ENCODE data around the gene ZNF205. TPM values are rescaled to one million over a fixed set of nuclear protein-coding genes. Genes with fewer than 3 reads are reported as not detected.

Gene ZNF205
- total and polyA plus RNA-seq, 5 experiments from 2014 or later = not detected

GRCh38 chr16:3085868-3086595, 26.4 kb upstream of the ZNF205 start:
- no peak for ATAC-seq

DNA sequence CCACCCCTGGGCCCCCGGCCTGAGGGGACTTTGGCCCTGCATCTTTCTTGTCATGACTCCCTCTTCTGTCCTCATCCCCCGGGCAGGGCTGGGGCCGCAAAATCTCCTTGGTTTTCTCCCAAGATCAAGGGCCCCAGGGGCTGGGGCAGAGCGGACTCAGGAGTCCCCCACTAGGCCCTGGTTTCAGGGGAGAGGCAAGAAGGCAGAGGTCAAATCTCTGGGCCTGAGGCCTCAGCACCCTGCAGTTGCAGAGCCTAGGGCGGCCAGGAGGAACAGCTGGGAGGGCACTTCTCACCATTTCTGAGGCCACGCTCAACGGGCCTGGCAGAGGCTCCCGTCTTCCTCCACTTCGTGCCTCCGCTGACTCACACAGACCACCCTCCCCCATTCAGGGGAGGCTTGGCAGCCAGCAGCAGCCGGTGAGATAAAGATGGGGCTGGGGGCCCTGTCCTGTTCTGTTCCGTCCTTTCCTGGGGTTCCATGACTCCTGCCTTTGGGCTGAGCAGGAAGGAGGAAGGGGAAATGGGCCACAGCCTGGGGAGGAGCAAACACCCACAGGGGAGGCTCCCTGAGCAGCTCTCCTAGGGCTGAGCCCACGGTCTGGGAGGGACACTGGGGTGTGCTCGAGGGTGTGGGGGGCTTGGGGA, 25.7 kb upstream of the ZNF205 start:
- POLR2A ChIA-PET = interaction anchor here (0.9 to 7.5 kb wide), 8 partner anchors 9 to 72 kb away, joined by 3 to 92 read pairs (median 6); partner anchors contain the start of genes IL32 and ZSCAN10
- H3K27ac Mint-ChIP-seq = peak overlapping the region in 1 of 10 donors; percentile 62
- H3K4me3 Mint-ChIP-seq = peak overlapping the region in 5 of 10 donors; percentile 5 to 69 (median 48)

More at GRCh38 chr16:3085868-3086595, 26.4 kb upstream of the ZNF205 start:
- peaks cover 14 to 51% (median 40%) of the 10 kb centered on the region in 4 donors for H3K4me1 Mint-ChIP-seq
- H3K27me3 Mint-ChIP-seq = no peaks in the 10 kb centered on the region
- peak overlapping the region in 3 of 10 donors; percentile 28 to 48 (median 37) for H3K4me3 Mint-ChIP-seq
- H3K27ac Mint-ChIP-seq = peak overlapping the region in 4 of 10 donors; percentile 16 to 85 (median 28)
- POLR2A ChIA-PET = interaction anchor here (1.0 to 1.5 kb wide), 2 partner anchors 9 to 21 kb away, joined by 3 to 6 read pairs; partner anchors contain the start of gene IL32
- DNase-seq = no peak
- no peaks in the 10 kb centered on the region for H3K9me3 Mint-ChIP-seq
- H3K36me3 Mint-ChIP-seq = peaks cover 0 to under 1% (median 0%) of the 10 kb centered on the region in 3 donors

GRCh38 chr16:3087243-3088235, 24.8 kb upstream of the ZNF205 start:
- POLR2A ChIA-PET = interaction anchor here (0.8 to 7.5 kb wide), 9 partner anchors 8 to 71 kb away, joined by 3 to 92 read pairs (median 5); partner anchors contain the start of genes IL32 and ZSCAN10
- no peaks in the 10 kb centered on the region for H3K9me3 Mint-ChIP-seq

More for the DNA sequence above, 25.7 kb upstream of the ZNF205 start:
- Mint-ChIP-seq H3K36me3 (no peaks in the 10 kb centered on the region), H3K27me3 (no peaks in the 10 kb centered on the region), H3K4me1 (peaks cover 17 to 54% (median 40%) of the 10 kb centered on the region in 4 donors), H3K9me3 (no peaks in the 10 kb centered on the region)
- DNase-seq (no peak), ATAC-seq (no peak)

DNA sequence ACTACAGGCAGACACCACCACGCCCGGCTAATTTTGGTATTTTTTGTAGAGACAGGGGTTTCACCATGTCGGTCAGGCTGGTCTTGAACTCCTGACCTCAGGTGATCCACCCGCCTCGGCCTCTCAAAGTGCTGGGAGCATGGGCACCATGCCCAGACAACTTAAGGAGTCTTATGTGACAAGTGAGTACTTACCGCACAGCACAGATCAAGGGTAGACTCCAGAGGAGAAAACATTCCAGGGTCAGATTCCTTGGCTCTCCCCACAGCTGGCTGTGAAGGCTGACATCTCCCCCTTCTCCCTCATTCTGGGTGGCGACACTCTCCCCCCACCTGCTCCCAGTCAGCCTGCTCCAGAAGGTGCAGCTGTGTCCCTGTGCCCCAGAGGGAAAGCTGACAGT, 23.9 kb upstream of the ZNF205 start:
- POLR2A ChIA-PET = interaction anchor here (1.0 to 7.5 kb wide), 5 partner anchors 9 to 29 kb away, joined by 3 to 92 read pairs (median 12); partner anchors contain the start of genes IL32 and ZSCAN10
- Mint-ChIP-seq H3K9me3 (no peaks in the 10 kb centered on the region), H3K36me3 (no peaks in the 10 kb centered on the region), H3K4me1 (peaks cover 17 to 56% (median 38%) of the 10 kb centered on the region in 4 donors), H3K4me3 (peak overlapping the region in 2 of 10 donors; percentile 22 to 51), H3K27ac (peak overlapping the region in 6 of 10 donors; percentile 35 to 81 (median 59)), H3K27me3 (no peaks in the 10 kb centered on the region)
- ATAC-seq (no peak), DNase-seq (no peak)

More at GRCh38 chr16:3087243-3088235, 24.8 kb upstream of the ZNF205 start:
- Mint-ChIP-seq H3K36me3 (no peaks in the 10 kb centered on the region), H3K27ac (peak overlapping the region in 7 of 10 donors; percentile 41 to 91 (median 61)), H3K4me1 (peaks cover 17 to 54% (median 40%) of the 10 kb centered on the region in 4 donors), H3K27me3 (no peaks in the 10 kb centered on the region), H3K4me3 (peak overlapping the region in 7 of 10 donors; percentile 6 to 70 (median 49))
- DNase-seq (no peak), ATAC-seq (no peak)

- no peak overlapping the region for H3K4me3 Mint-ChIP-seq
- POLR2A ChIA-PET = interaction anchor here (0.6 to 7.5 kb wide), 8 partner anchors 8 to 64 kb away, joined by 3 to 92 read pairs (median 7); partner anchors contain the start of genes IL32 and ZSCAN10
- no peaks in the 10 kb centered on the region for H3K36me3 Mint-ChIP-seq
- peaks cover 17 to 57% (median 37%) of the 10 kb centered on the region in 4 donors for H3K4me1 Mint-ChIP-seq
- H3K27me3 Mint-ChIP-seq = no peaks in the 10 kb centered on the region
- DNase-seq (no peak), ATAC-seq (no peak)
- H3K27ac Mint-ChIP-seq = peak overlapping the region in 1 of 10 donors; percentile 81
- no peaks in the 10 kb centered on the region for H3K9me3 Mint-ChIP-seq
These were observed 23.3 kb upstream of the ZNF205 start for GRCh38 chr16:3088925-3089716.

DNA sequence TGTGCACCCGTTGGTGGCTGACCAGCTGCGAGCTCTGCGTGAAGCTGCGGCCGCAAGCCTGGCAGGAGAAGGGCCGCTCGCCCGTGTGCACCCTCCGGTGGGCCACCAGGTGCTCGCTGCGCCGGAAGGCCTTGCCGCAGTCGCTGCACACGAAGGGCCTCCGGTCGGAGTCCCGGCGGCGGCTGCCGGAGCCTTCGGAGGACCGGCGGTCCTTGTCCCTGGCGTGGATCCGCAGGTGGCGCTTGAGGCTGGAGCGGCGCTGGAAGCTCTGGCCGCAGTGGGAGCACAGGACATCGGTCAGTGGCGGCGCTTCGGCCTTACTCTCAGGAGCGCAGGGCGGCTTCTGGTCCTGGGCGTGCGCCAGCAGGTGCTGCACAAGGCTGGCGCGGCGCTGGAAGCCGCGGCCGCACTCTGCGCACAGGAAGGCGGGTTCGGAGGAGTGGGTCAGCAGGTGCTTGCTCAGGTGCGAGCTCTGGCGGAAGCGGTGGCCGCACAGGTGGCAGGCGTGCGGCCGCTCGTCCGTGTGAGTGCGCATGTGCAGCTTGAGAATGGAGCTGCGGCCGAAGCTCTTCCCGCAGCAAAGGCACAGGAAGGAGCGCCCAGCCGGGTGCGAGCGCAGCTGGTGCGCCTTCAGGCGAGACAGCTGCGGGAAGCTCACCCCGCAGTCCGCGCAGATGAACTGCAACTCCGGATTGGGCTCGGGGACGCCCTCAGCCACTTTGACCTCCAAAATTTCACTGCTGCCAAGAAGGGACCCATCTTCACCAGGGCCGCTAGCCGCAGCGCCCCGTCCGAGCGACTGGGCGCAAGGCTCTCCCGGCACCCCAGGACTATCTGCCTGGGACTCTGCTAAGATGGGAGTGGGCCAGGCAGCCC, 22.4 kb upstream of the ZNF205 start:
- Mint-ChIP-seq H3K4me1 (peaks cover 17 to 57% (median 38%) of the 10 kb centered on the region in 4 donors), H3K27me3 (no peaks in the 10 kb centered on the region), H3K4me3 (no peak overlapping the region), H3K36me3 (no peaks in the 10 kb centered on the region), H3K9me3 (no peaks in the 10 kb centered on the region), H3K27ac (no peak overlapping the region)
- no peak for ATAC-seq
- no peak for DNase-seq
- POLR2A ChIA-PET = interaction anchor here (0.6 to 7.5 kb wide), 11 partner anchors 9 to 65 kb away, joined by 3 to 92 read pairs (median 5); partner anchors contain the start of genes IL32 and ZSCAN10

GRCh38 chr16:3091551-3091950, 20.8 kb upstream of the ZNF205 start:
- no peaks in the 10 kb centered on the region for H3K36me3 Mint-ChIP-seq

GRCh38 chr16:3092501-3092941, 19.9 kb upstream of the ZNF205 start:
- H3K27me3 Mint-ChIP-seq = no peaks in the 10 kb centered on the region
- POLR2A ChIA-PET = interaction anchor here (1.7 to 7.5 kb wide), 4 partner anchors 9 to 42 kb away, joined by 4 to 92 read pairs (median 6); partner anchors contain the start of gene IL32
- H3K9me3 Mint-ChIP-seq = no peaks in the 10 kb centered on the region
- H3K27ac Mint-ChIP-seq = peak overlapping the region in 1 of 10 donors; percentile 38
- peaks cover 19 to 57% (median 37%) of the 10 kb centered on the region in 4 donors for H3K4me1 Mint-ChIP-seq
- DNase-seq (no peak), ATAC-seq (no peak)
- no peak overlapping the region for H3K4me3 Mint-ChIP-seq
- H3K36me3 Mint-ChIP-seq = no peaks in the 10 kb centered on the region

More at GRCh38 chr16:3091551-3091950, 20.8 kb upstream of the ZNF205 start:
- DNase-seq = no peak
- Mint-ChIP-seq H3K27ac (peak overlapping the region in 5 of 10 donors; percentile 19 to 71 (median 58)), H3K27me3 (no peaks in the 10 kb centered on the region), H3K4me3 (peak overlapping the region in 1 of 10 donors; percentile 26), H3K9me3 (no peaks in the 10 kb centered on the region), H3K4me1 (peaks cover 18 to 64% (median 41%) of the 10 kb centered on the region in 4 donors)
- no peak for ATAC-seq
- POLR2A ChIA-PET = interaction anchor here (1.1 to 7.5 kb wide), 6 partner anchors 8 to 43 kb away, joined by 3 to 92 read pairs (median 4); partner anchors contain the start of gene ZSCAN10

- no peaks in the 10 kb centered on the region for H3K9me3 Mint-ChIP-seq
- peak overlapping the region in 5 of 10 donors; percentile 7 to 34 (median 13) for H3K4me3 Mint-ChIP-seq
- H3K27me3 Mint-ChIP-seq = no peaks in the 10 kb centered on the region
- peaks cover 13 to 56% (median 34%) of the 10 kb centered on the region in 4 donors for H3K4me1 Mint-ChIP-seq
- POLR2A ChIA-PET = interaction anchor here (0.7 to 15.9 kb wide), 6 partner anchors 24 to 369 kb away, joined by 4 to 261 read pairs (median 14); partner anchors contain the start of gene IL32
- H3K27ac Mint-ChIP-seq = peak overlapping the region in 9 of 10 donors; percentile 22 to 84 (median 66)
- DNase-seq = peak in 8 of 10 donors; percentile 47 to 75 (median 56)
- no peaks in the 10 kb centered on the region for H3K36me3 Mint-ChIP-seq
- ATAC-seq = peak; percentile 45 to 50
These were observed 17.9 kb upstream of the ZNF205 start for GRCh38 chr16:3094289-3095027.

Measured in naive thymus-derived CD8-positive, alpha-beta T cell (primary cell).